K562 (cell line): Measurements from ENCODE around the gene MDN1. TPM values are rescaled to one million over a fixed set of nuclear protein-coding genes. Genes with fewer than 3 reads are reported as not detected.
"Not testable (repeated sequence)": the region's sequence is repeated elsewhere in the genome, so short reads cannot be mapped to it uniquely, and the experiment has no call there.

ENCODE experiments used
- ATAC-seq: fragments of 200-7000 bp; cut with Tn5 transposase; 3 replicates; pipeline ENCODE4 v1.9.1; 2020; ENCODE audit warnings: moderate library complexity
- BruUV-seq: library from RNA; stranded (reverse); fragments of 400-500 nt; replicated peaks from 2 replicates; lab custom pipeline; 2021; lab: Mats Ljungman, UMichigan
- CTCF ChIA-PET: fragments of 300-600 bp; formaldehyde crosslinking; extraction: SDS; loops from one replicate; lab custom pipeline; 2021; ENCODE audit warnings: low intra/inter-chr PET ratio; lab: Yijun Ruan, JAX
- POLR2A ChIA-PET: fragments of 300-600, 350-650 bp; sonication (Branson Sonifier 250); formaldehyde crosslinking; extraction: SDS; loops from one replicate; lab custom pipeline; 2021; ENCODE audit warnings: antibody characterized with exemption, inconsistent platforms; lab: Yijun Ruan, JAX
- DNase-seq, 4 experiments: peaks; one replicate each; pipeline versions ENCODE4 v3.0.0 to v3.0.0-alpha.2; 2011 to 2018; ENCODE audit warnings: low spot score in 3 of 4, mixed read lengths in 3 of 4; ENCODE audit errors: extremely low read depth in 1 of 4
- FAIRE-seq: peaks from 2 replicates; lab custom pipeline; 2011; peaks lifted over from hg19 to GRCh38; lab: Jason Lieb, UNC
- H2AFZ ChIP-seq: 2 replicates; pipeline ENCODE4 v1.6.0; 2011; ENCODE audit warnings: low read depth, low read length, control low read depth, inconsistent platforms
- H3K27ac ChIP-seq: fragments of 200-600 bp; 3 replicates; pipeline ENCODE4 v1.8.0; 2011; ENCODE audit warnings: low read depth, mild to moderate bottlenecking, control low read depth, inconsistent platforms, low read length, moderate library complexity, mixed read lengths; ENCODE audit errors: extremely low read depth
- H3K27me3 ChIP-seq, 2 experiments: fragments of 300-600 bp in 1 of 2; 2 replicates in 1 of 2; 3 replicates in 1 of 2; pipeline versions ENCODE4 v1.6.0 to v1.8.0; 2011; ENCODE audit warnings: inconsistent platforms in 2 of 2, low read length in 2 of 2, mild to moderate bottlenecking in 1 of 2, mixed read lengths in 1 of 2, moderate library complexity in 1 of 2; ENCODE audit not compliant: control insufficient read depth in 2 of 2, insufficient read depth in 2 of 2
- H3K36me3 ChIP-seq: fragments of 300-600 bp; 3 replicates; pipeline ENCODE4 v1.8.0; 2011; ENCODE audit warnings: mild to moderate bottlenecking, low read length, inconsistent platforms; ENCODE audit not compliant: control insufficient read depth, insufficient read depth
- H3K4me1 ChIP-seq, 2 experiments: fragments of 200-600 bp in 1 of 2; replicated peaks in 1 of 2; 2 replicates in 1 of 2; 3 replicates in 1 of 2; pipeline versions ENCODE4 v1.5.1 to v1.8.0; 2011; ENCODE audit warnings: inconsistent platforms in 2 of 2, low read length in 2 of 2, mild to moderate bottlenecking in 1 of 2, mixed read lengths in 1 of 2, moderate library complexity in 1 of 2; ENCODE audit not compliant: control insufficient read depth in 2 of 2, insufficient read depth in 2 of 2
- H3K4me2 ChIP-seq: 2 replicates; pipeline ENCODE4 v1.6.1; 2011; ENCODE audit warnings: low read length, control low read depth, inconsistent platforms, mixed read lengths; ENCODE audit not compliant: insufficient read depth
- H3K4me3 ChIP-seq: fragments of 200-600 bp; sonication (generic), shearing (Covaris generic); 2 replicates; pipeline ENCODE4 v1.5.1; 2016; ENCODE audit warnings: control low read depth, inconsistent platforms
- H3K79me2 ChIP-seq: fragments of 200-600 bp; 3 replicates; pipeline ENCODE4 v1.8.0; 2011; ENCODE audit warnings: low read length, inconsistent platforms; ENCODE audit not compliant: control insufficient read depth, insufficient read depth
- H3K9ac ChIP-seq, 2 experiments: 2 replicates each; pipeline versions ENCODE4 v1.6.0 to v1.6.1; 2011; ENCODE audit warnings: low read depth in 2 of 2, low read length in 2 of 2, control low read depth in 1 of 2, inconsistent platforms in 1 of 2, mild to moderate bottlenecking in 1 of 2, mixed read lengths in 1 of 2; ENCODE audit not compliant: insufficient read depth in 1 of 2
- H3K9me1 ChIP-seq: one replicate; pipeline ENCODE4 v1.6.0; 2011; ENCODE audit warnings: inconsistent platforms, mild to moderate bottlenecking, low read length, moderate library complexity; ENCODE audit not compliant: control insufficient read depth, insufficient read depth
- H3K9me3 ChIP-seq: replicated peaks from 2 replicates; pipeline ENCODE4 v1.5.1; 2011; ENCODE audit warnings: low read depth, low read length, inconsistent platforms; ENCODE audit not compliant: control insufficient read depth, insufficient read depth
- H4K20me1 ChIP-seq: replicated peaks from 2 replicates; pipeline ENCODE4 v1.6.1; 2011; ENCODE audit warnings: low read length, inconsistent platforms, mixed read lengths; ENCODE audit not compliant: control insufficient read depth, insufficient read depth
- ASH1L ChIP-seq: fragments of 450-650 bp; IDR thresholded peaks from 2 replicates; pipeline ENCODE4 v1.6.1; 2018; ENCODE audit warnings: borderline replicate concordance, mild to moderate bottlenecking, low read depth; ENCODE audit not compliant: partially characterized antibody
- BCL6 ChIP-seq: fragments of 250-450 bp; sonication (Bioruptor Pico); IDR thresholded peaks from 2 replicates; pipeline ENCODE4 v1.4.0; 2020
- CBX5 ChIP-seq: IDR thresholded peaks from 2 replicates; pipeline ENCODE4 v1.6.1; 2014; ENCODE audit warnings: low read depth, borderline replicate concordance
- CSDE1 ChIP-seq, 2 experiments: fragments of 450-650 bp; IDR thresholded peaks; 2 replicates each; pipeline ENCODE4 v1.6.1; 2016; ENCODE audit warnings: mild to moderate bottlenecking in 1 of 2
- HLTF ChIP-seq: fragments of 450-650 bp; IDR thresholded peaks from 2 replicates; pipeline ENCODE4 v1.6.1; 2016
- POLR2A ChIP-seq: fragments of 450-650 bp; conservative IDR thresholded peaks from 2 replicates; pipeline ENCODE4 v1.6.1; 2016
- ZBTB1 ChIP-seq: sonication (generic); formaldehyde crosslinking; IDR thresholded peaks from 2 replicates; pipeline ENCODE4 v1.8.1; 2023; ENCODE audit warnings: missing genetic modification reagents, low read depth, mild to moderate bottlenecking, borderline replicate concordance
- ZBTB8A ChIP-seq: fragments of 450-650 bp; IDR thresholded peaks from 2 replicates; pipeline ENCODE4 v1.6.1; 2018; ENCODE audit warnings: mild to moderate bottlenecking, moderate library complexity; ENCODE audit not compliant: partially characterized antibody
- ZFP1 ChIP-seq: fragments of 450-650 bp; formaldehyde crosslinking; IDR thresholded peaks from 2 replicates; pipeline ENCODE4 v1.4.0; 2020; ENCODE audit warnings: mild to moderate bottlenecking, mixed read lengths
- ZFPM2 ChIP-seq: fragments of 250-450 bp; sonication (Bioruptor Pico); IDR thresholded peaks from 2 replicates; pipeline ENCODE4 v1.5.1; 2022; ENCODE audit warnings: mild to moderate bottlenecking
- WGBS: fragments of 100-300 bp; shearing (Covaris generic); methylation state at CpG from one replicate; pipeline ENCODE4 v1.1.6; 2016; ENCODE audit warnings: low coverage, mixed read lengths; ENCODE audit not compliant: insufficient coverage; ENCODE audit errors: missing lambda C conversion rate; 5-methylcytosine and 5-hydroxymethylcytosine counted together
- in situ Hi-C: fragments of 300-500 bp; cut with MboI; formaldehyde crosslinking; loops from 4 replicates; pipeline ENCODE4 v1.15.0; 2018; ENCODE audit warnings: inconsistent platforms, mixed read lengths
- intact Hi-C: fragments of 100-400 bp; cut with micrococcal nuclease; formaldehyde crosslinking; loops from 2 replicates; pipeline ENCODE4 v1.14.2; 2022
- polyA plus RNA-seq, 8 experiments: library from polyadenylated mRNA; depleted of rRNA in 4 of 8; stranded (reverse) in 5 of 8; unstranded in 3 of 8; fragments of >200 nt; fragmentation: Nextera tagmentation in 2 of 8; fragmentation: Illumina TruSeq in 1 of 8; extraction: Ambion mirVana in 2 of 8; extraction: Trizol in 1 of 8; gene quantifications; 2 replicates each; pipeline versions ENCODE4 v1.2.1 to v1.2.3, GENCODE V29; 2011 to 2014; ENCODE audit warnings: inconsistent platforms in 1 of 8, missing spikeins in 1 of 8
- total RNA-seq, 7 experiments: library from RNA; depleted of rRNA in 6 of 7; stranded (reverse); fragments of >200 nt in 6 of 7; fragmentation: Illumina TruSeq in 2 of 7; extraction: Trizol in 2 of 7; gene quantifications; 2 replicates each; pipeline versions ENCODE4 v1.2.1 to v1.2.3, GENCODE V29; 2011 to 2021; ENCODE audit warnings: low replicate concordance in 1 of 7
- TF ChIP-seq, protein P1 (sequence below), 3 experiments: IDR thresholded peaks in 2 of 3; conservative IDR thresholded peaks in 1 of 3; 2 replicates each; pipeline ENCODE4 v1.5.1; 2011 to 2012; ENCODE audit warnings: low read length in 3 of 3, mild to moderate bottlenecking in 3 of 3, control low read depth in 2 of 3, improper control_type of control experiment in 1 of 3, inconsistent platforms in 1 of 3, low read depth in 1 of 3, mixed read lengths in 1 of 3, moderate library complexity in 1 of 3; ENCODE audit not compliant: insufficient read depth in 2 of 3
- TF ChIP-seq, protein P2 (sequence below): IDR thresholded peaks from 2 replicates; pipeline ENCODE4 v1.6.1; 2016; ENCODE audit warnings: missing genetic modification characterization, missing compliant biosample characterization

Gene MDN1
- total and polyA plus RNA-seq, 9 of the 15 experiments (the other 6 are each of a cell fraction or from before 2014, with no cell fraction given) = 25.6 to 93.6 (median 43.0) TPM

DNA sequence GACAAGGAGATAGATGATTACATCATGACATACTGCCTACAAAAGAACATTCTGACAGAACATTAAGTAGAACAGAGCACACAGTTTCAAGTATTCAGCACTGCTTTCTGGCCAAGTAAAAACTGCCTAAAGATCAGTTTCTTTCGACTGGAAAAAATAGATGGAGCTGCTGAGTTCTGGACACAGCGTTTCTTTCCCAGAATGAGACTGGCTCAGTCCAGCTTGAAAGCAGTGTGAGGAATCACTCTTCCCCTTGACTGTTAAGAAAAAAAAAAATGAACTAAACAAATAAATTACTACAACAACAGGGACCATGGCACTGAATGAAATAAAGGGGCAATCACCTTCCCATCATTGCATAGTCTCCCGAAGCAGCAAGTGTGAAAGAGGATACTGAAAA lies 176.6 kb downstream of the MDN1 start (continued):
- TF ChIP-seq CSDE1 (IDR thresholded peaks at IDR 0.05) (no peak), ZBTB1 (CRISPR knock-in tag) (no peak), CBX5 (no peak), BCL6 (CRISPR knock-in tag) (no peak)
- TF ChIP-seq, all 486 proteins: peak for 0

DNA sequence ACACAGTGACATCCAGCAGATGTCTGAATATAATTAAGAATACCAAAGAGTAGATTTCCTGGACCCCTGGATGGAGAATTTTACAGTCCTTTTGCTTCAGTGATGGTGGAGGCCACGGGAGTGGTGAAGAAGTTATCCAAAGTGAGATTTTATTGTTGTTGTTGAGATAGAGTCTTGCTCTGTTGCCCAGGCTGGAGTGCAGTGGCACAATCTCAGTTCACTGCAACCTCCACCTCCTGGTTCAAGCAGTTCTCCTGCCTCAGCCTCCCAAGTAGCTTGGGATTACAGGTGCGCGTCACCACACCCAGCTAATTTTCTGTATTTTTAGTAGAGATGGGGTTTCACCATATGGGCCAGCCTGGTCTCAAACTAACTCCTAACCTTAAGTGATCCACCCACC lies 178.0 kb downstream of the MDN1 start:
- CTCF ChIA-PET, H3K4me2 ChIP-seq, DNase-seq, in situ Hi-C loops, H2AFZ ChIP-seq, FAIRE-seq, H3K79me2 ChIP-seq, H3K4me3 ChIP-seq, intact Hi-C loops, POLR2A ChIA-PET, H3K27ac ChIP-seq, ATAC-seq, H3K9me3 ChIP-seq, H3K9ac ChIP-seq, H3K4me1 ChIP-seq, H4K20me1 ChIP-seq, H3K9me1 ChIP-seq, BruUV-seq, H3K27me3 ChIP-seq: not testable (repeated sequence)
- peaks cover 53% of the 10 kb centered on the region for H3K36me3 ChIP-seq
- TF ChIP-seq POLR2A = 0 out of 2 replicates have a peak, but pooled peaks have one; percentile 25
- WGBS = 92% methylated on average over 3 of the region's 3 CpGs

DNA sequence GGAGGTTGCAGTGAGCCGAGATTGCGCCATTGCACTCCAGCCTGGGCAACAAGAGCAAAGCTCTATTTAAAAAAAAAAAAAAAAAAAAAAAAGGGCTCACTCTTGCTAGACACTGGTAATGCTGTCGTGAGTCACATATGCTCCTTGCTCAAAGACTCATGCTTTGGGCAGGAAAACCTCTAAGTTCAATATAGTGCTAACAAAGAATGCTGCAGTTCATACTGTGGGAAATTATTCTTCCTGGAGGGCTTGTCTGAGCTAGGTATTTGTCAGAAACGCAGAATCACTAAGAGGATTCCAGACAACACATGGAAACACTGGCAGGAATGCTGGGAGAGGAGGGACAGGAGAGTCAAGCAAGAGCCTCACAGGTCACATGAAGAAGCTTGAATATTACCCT lies 178.8 kb downstream of the MDN1 start:
- Histone ChIP-seq H3K9me1 (no peaks in the 10 kb centered on the region), H4K20me1 (no peaks in the 10 kb centered on the region), H3K27me3 (no peaks in the 10 kb centered on the region), H3K9me3 (no peaks in the 10 kb centered on the region), H3K4me1 (peaks cover 0 to 4% of the 10 kb centered on the region in 2 experiments; a peak in 1 of 5 replicates), H3K9ac (no peak overlapping the region), H3K27ac (no peak overlapping the region), H3K79me2 (peaks cover 9% of the 10 kb centered on the region), H3K36me3 (peaks cover 53% of the 10 kb centered on the region), H2AFZ (no peak overlapping the region), H3K4me3 (no peak overlapping the region), H3K4me2 (no peak overlapping the region)
- ChIA-PET CTCF (no interaction called here), POLR2A (no interaction called here)
- in situ Hi-C loops (no loop called here), intact Hi-C loops (no loop called here)
- BruUV-seq = no TSS peak
- DNase-seq = no peak
- FAIRE-seq = no peak
- no peak for ATAC-seq
- 86% methylated on average over 4 of the region's 4 CpGs for whole genome bisulfite sequencing
- TF ChIP-seq, protein P1, sequence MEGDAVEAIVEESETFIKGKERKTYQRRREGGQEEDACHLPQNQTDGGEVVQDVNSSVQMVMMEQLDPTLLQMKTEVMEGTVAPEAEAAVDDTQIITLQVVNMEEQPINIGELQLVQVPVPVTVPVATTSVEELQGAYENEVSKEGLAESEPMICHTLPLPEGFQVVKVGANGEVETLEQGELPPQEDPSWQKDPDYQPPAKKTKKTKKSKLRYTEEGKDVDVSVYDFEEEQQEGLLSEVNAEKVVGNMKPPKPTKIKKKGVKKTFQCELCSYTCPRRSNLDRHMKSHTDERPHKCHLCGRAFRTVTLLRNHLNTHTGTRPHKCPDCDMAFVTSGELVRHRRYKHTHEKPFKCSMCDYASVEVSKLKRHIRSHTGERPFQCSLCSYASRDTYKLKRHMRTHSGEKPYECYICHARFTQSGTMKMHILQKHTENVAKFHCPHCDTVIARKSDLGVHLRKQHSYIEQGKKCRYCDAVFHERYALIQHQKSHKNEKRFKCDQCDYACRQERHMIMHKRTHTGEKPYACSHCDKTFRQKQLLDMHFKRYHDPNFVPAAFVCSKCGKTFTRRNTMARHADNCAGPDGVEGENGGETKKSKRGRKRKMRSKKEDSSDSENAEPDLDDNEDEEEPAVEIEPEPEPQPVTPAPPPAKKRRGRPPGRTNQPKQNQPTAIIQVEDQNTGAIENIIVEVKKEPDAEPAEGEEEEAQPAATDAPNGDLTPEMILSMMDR (IDR thresholded peaks at IDR 0.05 in 2 of 3, conservative IDR thresholded peaks at IDR 0.05 in 1 of 3; ENCODE audit: insufficient read depth in 2 of 3, low read depth in 1 of 3, low read length in 3 of 3) = no peak
- TF ChIP-seq HLTF = no peak
- TF ChIP-seq, protein P2, sequence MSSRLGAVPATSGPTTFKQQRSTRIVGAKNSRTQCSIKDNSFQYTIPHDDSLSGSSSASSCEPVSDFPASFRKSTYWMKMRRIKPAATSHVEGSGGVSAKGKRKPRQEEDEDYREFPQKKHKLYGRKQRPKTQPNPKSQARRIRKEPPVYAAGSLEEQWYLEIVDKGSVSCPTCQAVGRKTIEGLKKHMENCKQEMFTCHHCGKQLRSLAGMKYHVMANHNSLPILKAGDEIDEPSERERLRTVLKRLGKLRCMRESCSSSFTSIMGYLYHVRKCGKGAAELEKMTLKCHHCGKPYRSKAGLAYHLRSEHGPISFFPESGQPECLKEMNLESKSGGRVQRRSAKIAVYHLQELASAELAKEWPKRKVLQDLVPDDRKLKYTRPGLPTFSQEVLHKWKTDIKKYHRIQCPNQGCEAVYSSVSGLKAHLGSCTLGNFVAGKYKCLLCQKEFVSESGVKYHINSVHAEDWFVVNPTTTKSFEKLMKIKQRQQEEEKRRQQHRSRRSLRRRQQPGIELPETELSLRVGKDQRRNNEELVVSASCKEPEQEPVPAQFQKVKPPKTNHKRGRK (tag) = no peak
- TF ChIP-seq ZFPM2 (CRISPR knock-in tag) = no peak
- no peak for TF ChIP-seq ZBTB8A
- TF ChIP-seq ZFP1 = no peak
- TF ChIP-seq ASH1L = no peak
